H9 (cell line): Measurements from ENCODE around the gene DCAF15. TPM values are rescaled to one million over a fixed set of nuclear protein-coding genes. Genes with fewer than 3 reads are reported as not detected.

ENCODE experiments used
- DNase-seq: peaks from one replicate; pipeline ENCODE4 v3.0.0-alpha.2; 2017
- H2AFZ ChIP-seq: one replicate; pipeline ENCODE4 v1.6.1; 2013; ENCODE audit warnings: mild to moderate bottlenecking, low read length, control low read depth, moderate library complexity
- H2AK5ac ChIP-seq: 2 replicates; pipeline ENCODE4 v1.6.1; 2013; ENCODE audit warnings: low read length, control low read depth, mixed read lengths; ENCODE audit not compliant: insufficient read length
- H2BK120ac ChIP-seq: one replicate; pipeline ENCODE4 v1.6.1; 2013; ENCODE audit warnings: low read depth, mild to moderate bottlenecking, low read length, control low read depth, inconsistent platforms; ENCODE audit not compliant: poor library complexity, severe bottlenecking
- H2BK12ac ChIP-seq: 2 replicates; pipeline ENCODE4 v1.6.1; 2013; ENCODE audit warnings: low read length, control low read depth, mixed read lengths, low read depth; ENCODE audit not compliant: insufficient read length
- H2BK15ac ChIP-seq: 2 replicates; pipeline ENCODE4 v1.6.1; 2013; ENCODE audit warnings: low read depth, low read length, control low read depth
- H2BK20ac ChIP-seq: one replicate; pipeline ENCODE4 v1.6.1; 2013; ENCODE audit warnings: low read depth, mild to moderate bottlenecking, low read length, control low read depth, inconsistent platforms; ENCODE audit not compliant: poor library complexity, severe bottlenecking
- H2BK5ac ChIP-seq: 2 replicates; pipeline ENCODE4 v1.6.1; 2013; ENCODE audit warnings: low read length, control low read depth, mixed read lengths; ENCODE audit not compliant: insufficient read length
- H3K14ac ChIP-seq: 2 replicates; pipeline ENCODE4 v1.6.1; 2013; ENCODE audit warnings: low read length, control low read depth; ENCODE audit not compliant: insufficient read depth
- H3K18ac ChIP-seq: 2 replicates; pipeline ENCODE4 v1.6.1; 2013; ENCODE audit warnings: low read depth, mild to moderate bottlenecking, mixed read lengths, low read length, control low read depth; ENCODE audit not compliant: insufficient read length
- H3K23ac ChIP-seq: 2 replicates; pipeline ENCODE4 v1.6.1; 2013; ENCODE audit warnings: low read length, control low read depth, mixed read lengths, low read depth; ENCODE audit not compliant: insufficient read length
- H3K23me2 ChIP-seq: 2 replicates; pipeline ENCODE4 v1.6.1; 2013; ENCODE audit warnings: low read depth, mild to moderate bottlenecking, mixed read lengths, low read length, control low read depth; ENCODE audit not compliant: insufficient read length, poor library complexity, severe bottlenecking
- H3K27ac ChIP-seq: 2 replicates; pipeline ENCODE4 v1.5.1; 2013; ENCODE audit warnings: low read length, control low read depth, mixed read lengths, low read depth; ENCODE audit not compliant: insufficient read length
- H3K27me3 ChIP-seq: 2 replicates; pipeline ENCODE4 v1.6.1; 2013; ENCODE audit warnings: low read length, control low read depth, inconsistent platforms; ENCODE audit not compliant: insufficient read depth
- H3K4ac ChIP-seq: 2 replicates; pipeline ENCODE4 v1.6.1; 2013; ENCODE audit warnings: low read depth, mild to moderate bottlenecking, control low read depth, inconsistent platforms, low read length, moderate library complexity
- H3K4me1 ChIP-seq: 2 replicates; pipeline ENCODE4 v1.6.1; 2013; ENCODE audit warnings: low read length, control low read depth, inconsistent platforms; ENCODE audit not compliant: insufficient read depth
- H3K4me2 ChIP-seq: 2 replicates; pipeline ENCODE4 v1.6.1; 2013; ENCODE audit warnings: low read length, control low read depth, mixed read lengths; ENCODE audit not compliant: insufficient read length, insufficient read depth
- H3K56ac ChIP-seq: 2 replicates; pipeline ENCODE4 v1.6.1; 2013; ENCODE audit warnings: low read depth, mild to moderate bottlenecking, mixed read lengths, low read length, control low read depth; ENCODE audit not compliant: insufficient read length
- H3K79me1 ChIP-seq: 2 replicates; pipeline ENCODE4 v1.6.1; 2013; ENCODE audit warnings: low read depth, mild to moderate bottlenecking, moderate library complexity, low read length, control low read depth, inconsistent platforms; ENCODE audit not compliant: insufficient read depth, poor library complexity, severe bottlenecking
- H3K79me2 ChIP-seq: 2 replicates; pipeline ENCODE4 v1.6.1; 2013; ENCODE audit warnings: low read length, control low read depth, inconsistent platforms; ENCODE audit not compliant: insufficient read depth
- H3K9ac ChIP-seq: 2 replicates; pipeline ENCODE4 v1.6.1; 2013; ENCODE audit warnings: low read length, control low read depth, mixed read lengths; ENCODE audit not compliant: insufficient read length; ENCODE audit errors: extremely low read depth
- H3K9me3 ChIP-seq: one replicate; pipeline ENCODE4 v1.6.1; 2013; ENCODE audit warnings: low read depth, low read length, inconsistent platforms; ENCODE audit not compliant: control insufficient read depth
- H3T11ph ChIP-seq: one replicate; pipeline ENCODE4 v1.6.1; 2013; ENCODE audit warnings: mild to moderate bottlenecking, low read length, control low read depth, inconsistent platforms
- H4K20me1 ChIP-seq: one replicate; pipeline ENCODE4 v1.6.1; 2013; ENCODE audit not compliant: control insufficient read depth, insufficient read length, insufficient read depth
- H4K5ac ChIP-seq: 2 replicates; pipeline ENCODE4 v1.6.1; 2013; ENCODE audit warnings: low read depth, mild to moderate bottlenecking, mixed read lengths, low read length, control low read depth; ENCODE audit not compliant: insufficient read length
- H4K8ac ChIP-seq: replicated peaks from 2 replicates; pipeline ENCODE4 v1.6.1; 2013; ENCODE audit warnings: low read length, control low read depth, mixed read lengths, low read depth; ENCODE audit not compliant: insufficient read length
- H4K91ac ChIP-seq: 2 replicates; pipeline ENCODE4 v1.6.1; 2013; ENCODE audit warnings: low read depth, mild to moderate bottlenecking, moderate library complexity, mixed read lengths, low read length, control low read depth; ENCODE audit not compliant: insufficient read length
- H3K27ac Mint-ChIP-seq, 3 experiments: 2 replicates in 2 of 3; 3 replicates in 1 of 3; pipeline ENCODE4 v1.8.0; 2020 to 2021; ENCODE audit warnings: mixed read lengths in 3 of 3, mild to moderate bottlenecking in 1 of 3, moderate library complexity in 1 of 3
- H3K27me3 Mint-ChIP-seq: 2 replicates; pipeline ENCODE4 v1.8.0; 2021; ENCODE audit warnings: low read depth, mild to moderate bottlenecking, moderate library complexity, mixed read lengths
- H3K36me3 Mint-ChIP-seq, 3 experiments: 2 replicates in 2 of 3; 3 replicates in 1 of 3; pipeline ENCODE4 v1.8.0; 2020 to 2021; ENCODE audit warnings: low read depth in 3 of 3, mixed read lengths in 3 of 3; ENCODE audit not compliant: insufficient read depth in 1 of 3
- H3K4me1 Mint-ChIP-seq, 2 experiments: 2 replicates each; pipeline ENCODE4 v1.8.0; 2020; ENCODE audit warnings: mixed read lengths in 2 of 2
- H3K4me3 Mint-ChIP-seq, 2 experiments: 2 replicates in 1 of 2; 3 replicates in 1 of 2; pipeline ENCODE4 v1.8.0; 2020 to 2021; ENCODE audit warnings: mild to moderate bottlenecking in 2 of 2, mixed read lengths in 2 of 2, moderate library complexity in 1 of 2
- H3K9me3 Mint-ChIP-seq, 2 experiments: 2 replicates in 1 of 2; 3 replicates in 1 of 2; pipeline ENCODE4 v1.8.0; 2020; ENCODE audit warnings: mild to moderate bottlenecking in 2 of 2, mixed read lengths in 2 of 2, moderate library complexity in 1 of 2
- WGBS: extraction: QIAGEN DNeasy Blood & Tissue Kit; methylation state at CpG from one replicate; pipeline ENCODE4 v1.1.7; 2013; ENCODE audit warnings: missing lambda C conversion rate, low lambda C conversion rate, mixed read lengths; ENCODE audit not compliant: insufficient read length; ENCODE audit errors: extremely low coverage; 5-methylcytosine and 5-hydroxymethylcytosine counted together
- total RNA-seq: library from RNA; stranded (reverse); gene quantifications from 2 replicates; pipeline ENCODE4 v1.2.1, GENCODE V29; 2021
- TF ChIP-seq, protein P1 (sequence below): fragments of 200-600 bp; sonication (generic); conservative IDR thresholded peaks from 3 replicates; pipeline ENCODE4 v1.8.0; 2021; ENCODE audit warnings: antibody characterized with exemption, mild to moderate bottlenecking

Gene DCAF15
- total RNA-seq, 1 experiment from 2014 or later, result 82.5 TPM

DNA sequence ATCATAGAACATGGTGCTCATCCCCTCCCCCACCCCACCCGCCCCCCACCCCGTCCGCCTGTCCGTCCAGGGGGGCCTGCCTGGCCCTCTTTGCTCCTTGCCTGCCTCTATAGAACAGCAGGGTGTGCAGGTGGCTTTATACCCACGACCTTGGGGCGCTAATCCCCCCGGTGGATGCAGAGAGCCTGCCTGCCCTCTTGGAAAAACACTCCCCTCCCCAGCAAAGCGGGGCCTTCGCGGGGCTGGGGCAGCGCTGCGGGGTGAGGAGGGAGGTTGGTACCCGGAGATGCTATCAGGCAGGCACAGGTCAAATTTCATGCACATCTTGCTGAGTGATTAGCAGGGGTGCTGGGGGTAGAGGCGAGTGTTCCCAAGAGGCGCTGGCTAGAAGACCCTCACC is 31.9 kb downstream of the DCAF15 start:
- Histone ChIP-seq H2BK15ac (no peak overlapping the region), H2AFZ (no peak overlapping the region), H4K91ac (no peak overlapping the region), H3K9me3 (no peaks in the 10 kb centered on the region), H2AK5ac (no peak overlapping the region), H3K14ac (no peak overlapping the region), H3K79me2 (no peaks in the 10 kb centered on the region), H3T11ph (no peak overlapping the region), H3K18ac (no peak overlapping the region), H4K8ac (no peak overlapping the region), H3K4me2 (no peak overlapping the region), H2BK120ac (no peak overlapping the region), H2BK12ac (no peak overlapping the region), H3K4me1 (peaks cover 3% of the 10 kb centered on the region; the same call in 1 of the 2 replicates), H3K56ac (no peak overlapping the region), H3K27ac (no peak overlapping the region), H3K9ac (no peak overlapping the region), H3K79me1 (no peaks in the 10 kb centered on the region), H2BK5ac (no peak overlapping the region), H3K4ac (no peak overlapping the region), H3K23ac (no peak overlapping the region), H3K23me2 (no peaks in the 10 kb centered on the region), H4K20me1 (no peaks in the 10 kb centered on the region), H3K27me3 (no peaks in the 10 kb centered on the region), H2BK20ac (no peak overlapping the region), H4K5ac (no peak overlapping the region)
- Mint-ChIP-seq H3K4me1 (peaks cover 42 to 54% of the 10 kb centered on the region in 2 experiments), H3K27me3 (no peaks in the 10 kb centered on the region), H3K9me3 (no peaks in the 10 kb centered on the region; a peak in 1 of 5 replicates), H3K27ac (no peak overlapping the region), H3K36me3 (peaks cover 0 to 8% (median 7%) of the 10 kb centered on the region in 3 experiments; a peak in 5 of 7 replicates), H3K4me3 (no peak overlapping the region)
- no peak for DNase-seq
- WGBS, result no CpG with 5 or more reads among the region's 15 CpGs
- TF ChIP-seq, protein P1, sequence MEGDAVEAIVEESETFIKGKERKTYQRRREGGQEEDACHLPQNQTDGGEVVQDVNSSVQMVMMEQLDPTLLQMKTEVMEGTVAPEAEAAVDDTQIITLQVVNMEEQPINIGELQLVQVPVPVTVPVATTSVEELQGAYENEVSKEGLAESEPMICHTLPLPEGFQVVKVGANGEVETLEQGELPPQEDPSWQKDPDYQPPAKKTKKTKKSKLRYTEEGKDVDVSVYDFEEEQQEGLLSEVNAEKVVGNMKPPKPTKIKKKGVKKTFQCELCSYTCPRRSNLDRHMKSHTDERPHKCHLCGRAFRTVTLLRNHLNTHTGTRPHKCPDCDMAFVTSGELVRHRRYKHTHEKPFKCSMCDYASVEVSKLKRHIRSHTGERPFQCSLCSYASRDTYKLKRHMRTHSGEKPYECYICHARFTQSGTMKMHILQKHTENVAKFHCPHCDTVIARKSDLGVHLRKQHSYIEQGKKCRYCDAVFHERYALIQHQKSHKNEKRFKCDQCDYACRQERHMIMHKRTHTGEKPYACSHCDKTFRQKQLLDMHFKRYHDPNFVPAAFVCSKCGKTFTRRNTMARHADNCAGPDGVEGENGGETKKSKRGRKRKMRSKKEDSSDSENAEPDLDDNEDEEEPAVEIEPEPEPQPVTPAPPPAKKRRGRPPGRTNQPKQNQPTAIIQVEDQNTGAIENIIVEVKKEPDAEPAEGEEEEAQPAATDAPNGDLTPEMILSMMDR, result no peak
